Caco-2 (cell line): ENCODE measurements around the gene RPS6KA2. TPM values are rescaled to one million over a fixed set of nuclear protein-coding genes. Genes with fewer than 3 reads are reported as not detected.

Experiments used
- BruUV-seq: library from RNA; stranded (reverse); fragments of 400-500 nt; replicated peaks from 2 replicates; lab custom pipeline; 2021; lab: Mats Ljungman, UMichigan
- CTCF ChIA-PET: fragments of 300-600 bp; sonication (Branson Sonifier 250); formaldehyde crosslinking; loops from one replicate; lab custom pipeline; 2022; ENCODE audit warnings: antibody characterized with exemption; lab: Charles Lee
- POLR2A ChIA-PET: fragments of 300-600 bp; sonication (Branson Sonifier 250); formaldehyde crosslinking; loops from one replicate; lab custom pipeline; 2022; ENCODE audit warnings: antibody characterized with exemption; lab: Charles Lee
- DNase-seq, 2 experiments: peaks; one replicate each; pipeline versions ENCODE4 v3.0.0 to v3.0.0-alpha.2; 2020 to 2022
- H3K27me3 ChIP-seq: replicated peaks from 2 replicates; pipeline ENCODE4 v1.6.0; 2011; ENCODE audit warnings: low read length; ENCODE audit not compliant: control insufficient read depth, insufficient read depth
- H3K36me3 ChIP-seq: 2 replicates; pipeline ENCODE4 v1.5.1; 2011; ENCODE audit warnings: low read length; ENCODE audit not compliant: control insufficient read depth, insufficient read depth
- H3K4me1 ChIP-seq: fragments of 250-450 bp; sonication (Bioruptor Pico); 2 replicates; pipeline ENCODE4 v1.5.1; 2020; ENCODE audit warnings: mild to moderate bottlenecking
- H3K4me3 ChIP-seq: 2 replicates; pipeline ENCODE4 v1.5.1; 2011; ENCODE audit warnings: low read depth, mild to moderate bottlenecking, control low read depth, low read length
- H3K9me3 ChIP-seq: fragments of 250-450 bp; sonication (Bioruptor Pico); 2 replicates; pipeline ENCODE4 v1.5.1; 2020; ENCODE audit warnings: mild to moderate bottlenecking, moderate library complexity
- H3K27ac Mint-ChIP-seq: one replicate; pipeline ENCODE4 v1.8.0; 2022; ENCODE audit warnings: mixed read lengths; ENCODE audit not compliant: unreplicated experiment
- H3K27me3 Mint-ChIP-seq: one replicate; pipeline ENCODE4 v1.8.0; 2022; ENCODE audit warnings: mixed read lengths; ENCODE audit not compliant: insufficient read depth, unreplicated experiment
- H3K36me3 Mint-ChIP-seq: one replicate; pipeline ENCODE4 v1.8.0; 2022; ENCODE audit warnings: mild to moderate bottlenecking, mixed read lengths; ENCODE audit not compliant: insufficient read depth, unreplicated experiment
- H3K4me1 Mint-ChIP-seq: one replicate; pipeline ENCODE4 v1.8.0; 2022; ENCODE audit warnings: low read depth, mixed read lengths; ENCODE audit not compliant: unreplicated experiment
- H3K4me3 Mint-ChIP-seq: one replicate; pipeline ENCODE4 v1.8.0; 2022; ENCODE audit warnings: mild to moderate bottlenecking, moderate library complexity, mixed read lengths; ENCODE audit not compliant: unreplicated experiment
- H3K9me3 Mint-ChIP-seq: one replicate; pipeline ENCODE4 v1.8.0; 2022; ENCODE audit warnings: mixed read lengths; ENCODE audit not compliant: unreplicated experiment
- CTCF ChIP-seq, 2 experiments: fragments of 200-600 bp in 1 of 2; IDR thresholded peaks; 1 replicate in 1 of 2; 2 replicates in 1 of 2; pipeline versions ENCODE4 v1.5.1 to v1.8.0; 2011 to 2022; ENCODE audit warnings: antibody characterized with exemption in 1 of 2, control low read depth in 1 of 2, inconsistent platforms in 1 of 2, low read depth in 1 of 2, low read length in 1 of 2, mild to moderate bottlenecking in 1 of 2, moderate library complexity in 1 of 2; ENCODE audit not compliant: insufficient read depth in 1 of 2, severe bottlenecking in 1 of 2, unreplicated experiment in 1 of 2
- intact Hi-C: fragments of 100-400 bp; cut with micrococcal nuclease; formaldehyde crosslinking; loops from one replicate; pipeline ENCODE4 v1.10.0; 2022; ENCODE audit not compliant: unreplicated experiment
- total RNA-seq: library from RNA; stranded (reverse); gene quantifications from 2 replicates; pipeline ENCODE4 v1.2.3, GENCODE V29; 2022

Gene RPS6KA2
- total RNA-seq, 1 experiment from 2014 or later = 5.6 TPM

DNA sequence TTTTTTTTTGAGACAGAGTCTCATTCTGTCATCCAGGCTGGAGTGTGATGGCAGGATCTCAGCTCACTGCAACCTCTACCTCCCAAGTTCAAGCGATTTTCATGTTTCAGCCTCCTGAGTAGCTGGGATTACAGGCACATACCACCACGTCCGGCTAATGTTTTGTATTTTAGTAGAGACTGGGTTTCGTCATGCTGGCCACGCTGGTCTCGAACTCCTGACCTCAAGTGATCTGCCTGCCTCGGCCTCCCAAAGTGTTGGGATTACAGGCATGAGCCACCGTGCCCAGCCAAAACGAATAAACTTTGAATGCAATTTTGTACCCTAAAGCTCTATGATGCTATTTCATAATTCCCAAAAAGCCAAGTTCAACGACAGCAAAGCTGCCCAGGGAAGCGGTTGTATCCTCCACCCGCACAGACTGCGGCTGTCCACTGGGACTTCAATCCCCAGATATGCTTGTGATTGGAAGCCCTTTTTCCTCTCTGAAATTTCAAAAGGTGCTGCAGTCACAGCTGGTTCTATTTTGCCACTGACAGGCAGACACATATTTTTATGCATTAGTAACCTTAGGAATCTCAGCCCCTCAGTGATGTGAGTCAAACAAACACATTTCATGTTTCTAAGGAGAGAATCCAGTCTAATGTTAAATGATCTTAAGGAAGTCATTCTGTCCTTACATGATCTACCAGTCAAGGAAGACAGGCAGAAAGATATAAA lies 31.8 kb downstream of the RPS6KA2 start:
- H3K36me3 ChIP-seq = no peaks in the 10 kb centered on the region
- BruUV-seq = no TSS peak
- no peaks in the 10 kb centered on the region for H3K4me1 Mint-ChIP-seq
- ChIA-PET POLR2A (no interaction called here), CTCF (no interaction called here)
- no peak overlapping the region for H3K4me3 ChIP-seq
- DNase-seq = no peak
- H3K4me1 ChIP-seq = no peaks in the 10 kb centered on the region
- no peaks in the 10 kb centered on the region for H3K9me3 Mint-ChIP-seq
- no peak overlapping the region for H3K27ac Mint-ChIP-seq
- intact Hi-C loops = no loop called here
- H3K4me3 Mint-ChIP-seq = no peak overlapping the region
- H3K36me3 Mint-ChIP-seq = no peaks in the 10 kb centered on the region
- H3K9me3 ChIP-seq = no peaks in the 10 kb centered on the region
- no peaks in the 10 kb centered on the region; the same call in 1 of the 2 replicates for H3K27me3 ChIP-seq
- peaks cover 21% of the 10 kb centered on the region for H3K27me3 Mint-ChIP-seq
- no peak for TF ChIP-seq CTCF (IDR thresholded peaks at IDR 0.05; ENCODE audit: insufficient read depth in 1 of 2, low read depth in 1 of 2, low read length in 1 of 2, severe bottlenecking in 1 of 2, unreplicated experiment in 1 of 2)

DNA sequence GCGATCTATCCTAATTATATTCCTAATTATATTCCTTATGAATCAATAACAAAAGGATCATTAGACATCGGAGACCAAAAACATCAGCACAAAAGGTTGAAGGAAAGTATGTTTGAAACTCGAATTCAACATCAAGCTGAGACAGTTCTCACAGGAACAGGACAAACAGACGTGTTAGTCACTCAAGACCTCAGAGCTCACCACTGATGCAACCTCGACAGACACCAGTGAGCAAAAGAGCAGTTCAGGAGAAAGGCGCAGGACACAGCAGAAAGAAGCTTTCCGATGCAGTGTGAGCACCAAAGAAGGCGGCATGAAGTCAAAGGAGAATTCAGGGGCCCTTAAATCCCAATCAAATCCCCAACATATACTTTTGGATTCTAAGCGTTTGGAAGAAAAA lies 34.2 kb downstream of the RPS6KA2 start:
- ChIA-PET POLR2A (no interaction called here), CTCF (no interaction called here)
- no peaks in the 10 kb centered on the region for H3K36me3 Mint-ChIP-seq
- BruUV-seq = no TSS peak
- no peak for TF ChIP-seq CTCF (IDR thresholded peaks at IDR 0.05; ENCODE audit: insufficient read depth in 1 of 2, low read depth in 1 of 2, low read length in 1 of 2, severe bottlenecking in 1 of 2, unreplicated experiment in 1 of 2)
- no peak overlapping the region for H3K4me3 ChIP-seq
- no peak overlapping the region for H3K27ac Mint-ChIP-seq
- H3K4me1 ChIP-seq = no peaks in the 10 kb centered on the region
- peaks cover 22% of the 10 kb centered on the region for H3K27me3 Mint-ChIP-seq
- H3K4me1 Mint-ChIP-seq = no peaks in the 10 kb centered on the region
- no peak overlapping the region for H3K4me3 Mint-ChIP-seq
- intact Hi-C loops = no loop called here
- H3K27me3 ChIP-seq = no peaks in the 10 kb centered on the region; the same call in 1 of the 2 replicates
- H3K36me3 ChIP-seq = no peaks in the 10 kb centered on the region
- no peak for DNase-seq
- no peaks in the 10 kb centered on the region for H3K9me3 Mint-ChIP-seq
- no peaks in the 10 kb centered on the region for H3K9me3 ChIP-seq

- H3K9me3 ChIP-seq = no peaks in the 10 kb centered on the region
- no peak for TF ChIP-seq CTCF (IDR thresholded peaks at IDR 0.05; ENCODE audit: insufficient read depth in 1 of 2, low read depth in 1 of 2, low read length in 1 of 2, severe bottlenecking in 1 of 2, unreplicated experiment in 1 of 2)
- no TSS peak for BruUV-seq
- no peak overlapping the region for H3K4me3 ChIP-seq
- H3K9me3 Mint-ChIP-seq = no peaks in the 10 kb centered on the region
- no peaks in the 10 kb centered on the region for H3K36me3 Mint-ChIP-seq
- H3K27ac Mint-ChIP-seq = no peak overlapping the region
- H3K27me3 Mint-ChIP-seq = peaks cover 17% of the 10 kb centered on the region
- no peaks in the 10 kb centered on the region; the same call in 1 of the 2 replicates for H3K27me3 ChIP-seq
- POLR2A ChIA-PET = no interaction called here
- H3K4me3 Mint-ChIP-seq = no peak overlapping the region
- H3K4me1 Mint-ChIP-seq = no peaks in the 10 kb centered on the region
- intact Hi-C loops = no loop called here
- H3K4me1 ChIP-seq = no peaks in the 10 kb centered on the region
- CTCF ChIA-PET = no interaction called here
- no peak for DNase-seq
- no peaks in the 10 kb centered on the region for H3K36me3 ChIP-seq
Observed at GRCh38 chr6:166591961-166592520, 35.0 kb downstream of the RPS6KA2 start.
